SK-N-SH (cell line): ENCODE data around the gene PCDHB9.
"Not testable (repeated sequence)": the region's sequence is repeated elsewhere in the genome, so short reads cannot be mapped to it uniquely, and the experiment has no call there.

Experiments used
- EZH2phosphoT487 ChIP-seq: fragments of 200-600 bp; sonication (generic); IDR thresholded peaks from 2 replicates; pipeline ENCODE4 v1.6.1; 2017; ENCODE audit warnings: low read depth, mixed run types, mild to moderate bottlenecking, antibody characterized with exemption, moderate library complexity, borderline replicate concordance
- FOSL2 ChIP-seq: IDR thresholded peaks from 2 replicates; pipeline ENCODE4 v1.4.0; 2012; ENCODE audit warnings: low read depth, mild to moderate bottlenecking, moderate library complexity, borderline replicate concordance
- JUND ChIP-seq: IDR thresholded peaks from 2 replicates; pipeline ENCODE4 v1.4.0; 2012
- SMC3 ChIP-seq: IDR thresholded peaks from 2 replicates; pipeline ENCODE4 v1.6.1; 2012; ENCODE audit warnings: low read depth, low read length, improper control_type of control experiment
- TAF1 ChIP-seq: IDR thresholded peaks from 2 replicates; pipeline ENCODE4 v1.6.1; 2012; ENCODE audit warnings: low read depth, mild to moderate bottlenecking, low read length, moderate library complexity, borderline replicate concordance
- TF ChIP-seq, protein P1 (sequence below): IDR thresholded peaks from 2 replicates; pipeline ENCODE4 v1.6.1; 2012; ENCODE audit warnings: mild to moderate bottlenecking, low read depth, low read length, moderate library complexity
- TF ChIP-seq, protein P2 (sequence below): fragments of 200-600 bp; sonication (generic); IDR thresholded peaks from 2 replicates; pipeline ENCODE4 v1.6.1; 2017; ENCODE audit warnings: antibody characterized with exemption, mild to moderate bottlenecking, moderate library complexity

DNA sequence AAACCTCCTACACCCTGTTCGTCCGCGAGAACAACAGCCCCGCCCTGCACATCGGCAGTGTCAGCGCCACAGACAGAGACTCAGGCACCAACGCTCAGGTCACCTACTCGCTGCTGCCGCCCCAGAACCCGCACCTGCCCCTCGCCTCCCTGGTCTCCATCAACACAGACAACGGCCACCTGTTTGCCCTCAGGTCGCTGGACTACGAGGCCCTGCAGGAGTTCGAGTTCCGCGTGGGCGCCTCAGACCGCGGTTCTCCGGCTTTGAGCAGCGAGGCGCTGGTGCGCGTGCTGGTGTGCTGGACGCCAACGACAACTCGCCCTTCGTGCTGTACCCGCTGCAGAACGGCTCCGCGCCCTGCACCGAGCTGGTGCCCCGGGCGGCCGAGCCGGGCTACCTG is 29.6 kb upstream of the PCDHB9 start:
- TF ChIP-seq, protein P1, sequence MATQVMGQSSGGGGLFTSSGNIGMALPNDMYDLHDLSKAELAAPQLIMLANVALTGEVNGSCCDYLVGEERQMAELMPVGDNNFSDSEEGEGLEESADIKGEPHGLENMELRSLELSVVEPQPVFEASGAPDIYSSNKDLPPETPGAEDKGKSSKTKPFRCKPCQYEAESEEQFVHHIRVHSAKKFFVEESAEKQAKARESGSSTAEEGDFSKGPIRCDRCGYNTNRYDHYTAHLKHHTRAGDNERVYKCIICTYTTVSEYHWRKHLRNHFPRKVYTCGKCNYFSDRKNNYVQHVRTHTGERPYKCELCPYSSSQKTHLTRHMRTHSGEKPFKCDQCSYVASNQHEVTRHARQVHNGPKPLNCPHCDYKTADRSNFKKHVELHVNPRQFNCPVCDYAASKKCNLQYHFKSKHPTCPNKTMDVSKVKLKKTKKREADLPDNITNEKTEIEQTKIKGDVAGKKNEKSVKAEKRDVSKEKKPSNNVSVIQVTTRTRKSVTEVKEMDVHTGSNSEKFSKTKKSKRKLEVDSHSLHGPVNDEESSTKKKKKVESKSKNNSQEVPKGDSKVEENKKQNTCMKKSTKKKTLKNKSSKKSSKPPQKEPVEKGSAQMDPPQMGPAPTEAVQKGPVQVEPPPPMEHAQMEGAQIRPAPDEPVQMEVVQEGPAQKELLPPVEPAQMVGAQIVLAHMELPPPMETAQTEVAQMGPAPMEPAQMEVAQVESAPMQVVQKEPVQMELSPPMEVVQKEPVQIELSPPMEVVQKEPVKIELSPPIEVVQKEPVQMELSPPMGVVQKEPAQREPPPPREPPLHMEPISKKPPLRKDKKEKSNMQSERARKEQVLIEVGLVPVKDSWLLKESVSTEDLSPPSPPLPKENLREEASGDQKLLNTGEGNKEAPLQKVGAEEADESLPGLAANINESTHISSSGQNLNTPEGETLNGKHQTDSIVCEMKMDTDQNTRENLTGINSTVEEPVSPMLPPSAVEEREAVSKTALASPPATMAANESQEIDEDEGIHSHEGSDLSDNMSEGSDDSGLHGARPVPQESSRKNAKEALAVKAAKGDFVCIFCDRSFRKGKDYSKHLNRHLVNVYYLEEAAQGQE, result not testable (repeated sequence)
- TF ChIP-seq JUND, SMC3, TAF1, FOSL2, EZH2phosphoT487: not testable (repeated sequence)
- TF ChIP-seq, protein P2, sequence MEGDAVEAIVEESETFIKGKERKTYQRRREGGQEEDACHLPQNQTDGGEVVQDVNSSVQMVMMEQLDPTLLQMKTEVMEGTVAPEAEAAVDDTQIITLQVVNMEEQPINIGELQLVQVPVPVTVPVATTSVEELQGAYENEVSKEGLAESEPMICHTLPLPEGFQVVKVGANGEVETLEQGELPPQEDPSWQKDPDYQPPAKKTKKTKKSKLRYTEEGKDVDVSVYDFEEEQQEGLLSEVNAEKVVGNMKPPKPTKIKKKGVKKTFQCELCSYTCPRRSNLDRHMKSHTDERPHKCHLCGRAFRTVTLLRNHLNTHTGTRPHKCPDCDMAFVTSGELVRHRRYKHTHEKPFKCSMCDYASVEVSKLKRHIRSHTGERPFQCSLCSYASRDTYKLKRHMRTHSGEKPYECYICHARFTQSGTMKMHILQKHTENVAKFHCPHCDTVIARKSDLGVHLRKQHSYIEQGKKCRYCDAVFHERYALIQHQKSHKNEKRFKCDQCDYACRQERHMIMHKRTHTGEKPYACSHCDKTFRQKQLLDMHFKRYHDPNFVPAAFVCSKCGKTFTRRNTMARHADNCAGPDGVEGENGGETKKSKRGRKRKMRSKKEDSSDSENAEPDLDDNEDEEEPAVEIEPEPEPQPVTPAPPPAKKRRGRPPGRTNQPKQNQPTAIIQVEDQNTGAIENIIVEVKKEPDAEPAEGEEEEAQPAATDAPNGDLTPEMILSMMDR, result not testable (repeated sequence)
